Loucy (cell line): ENCODE results near the gene KCNJ5.

Source experiments
- CTCF ChIP-seq: fragments of 200-600 bp; sonication (generic); conservative IDR thresholded peaks from 2 replicates; pipeline ENCODE4 v1.5.1; 2014; ENCODE audit warnings: mild to moderate bottlenecking, antibody characterized with exemption, low read length
- EZH2phosphoT487 ChIP-seq: fragments of 200-600 bp; IDR thresholded peaks from 2 replicates; pipeline ENCODE4 v1.6.1; 2018; ENCODE audit warnings: antibody characterized with exemption, mild to moderate bottlenecking, moderate library complexity, borderline replicate concordance

- no peak for TF ChIP-seq CTCF
- no peak for TF ChIP-seq EZH2phosphoT487
Observed at GRCh38 chr11:128874427-128874826, 16.7 kb upstream of the KCNJ5 start.
